Measurements from ENCODE around the gene NRIP1.

DNA sequence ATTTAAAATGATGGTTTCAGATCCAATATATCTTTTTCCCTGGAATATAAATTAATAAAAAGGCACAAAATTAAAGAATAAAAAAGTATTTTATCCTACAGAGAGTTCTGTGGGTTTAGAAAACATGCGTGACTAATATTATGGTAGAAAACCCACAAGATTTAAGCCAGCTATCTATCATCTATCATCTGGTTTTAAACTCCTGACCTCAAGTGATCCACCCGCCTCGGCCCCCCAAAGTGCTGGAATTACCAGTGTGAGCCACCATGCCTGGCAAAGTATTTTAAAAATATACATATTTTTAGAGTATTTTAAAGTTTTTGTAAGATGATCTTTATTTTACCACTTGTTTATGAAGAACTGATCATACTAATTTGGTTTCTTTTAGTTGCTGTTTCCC is 79.5 kb downstream of the NRIP1 start:
- TF ChIP-seq, protein P1, sequence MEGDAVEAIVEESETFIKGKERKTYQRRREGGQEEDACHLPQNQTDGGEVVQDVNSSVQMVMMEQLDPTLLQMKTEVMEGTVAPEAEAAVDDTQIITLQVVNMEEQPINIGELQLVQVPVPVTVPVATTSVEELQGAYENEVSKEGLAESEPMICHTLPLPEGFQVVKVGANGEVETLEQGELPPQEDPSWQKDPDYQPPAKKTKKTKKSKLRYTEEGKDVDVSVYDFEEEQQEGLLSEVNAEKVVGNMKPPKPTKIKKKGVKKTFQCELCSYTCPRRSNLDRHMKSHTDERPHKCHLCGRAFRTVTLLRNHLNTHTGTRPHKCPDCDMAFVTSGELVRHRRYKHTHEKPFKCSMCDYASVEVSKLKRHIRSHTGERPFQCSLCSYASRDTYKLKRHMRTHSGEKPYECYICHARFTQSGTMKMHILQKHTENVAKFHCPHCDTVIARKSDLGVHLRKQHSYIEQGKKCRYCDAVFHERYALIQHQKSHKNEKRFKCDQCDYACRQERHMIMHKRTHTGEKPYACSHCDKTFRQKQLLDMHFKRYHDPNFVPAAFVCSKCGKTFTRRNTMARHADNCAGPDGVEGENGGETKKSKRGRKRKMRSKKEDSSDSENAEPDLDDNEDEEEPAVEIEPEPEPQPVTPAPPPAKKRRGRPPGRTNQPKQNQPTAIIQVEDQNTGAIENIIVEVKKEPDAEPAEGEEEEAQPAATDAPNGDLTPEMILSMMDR (IDR thresholded peaks at IDR 0.05 in 8 of 11, conservative IDR thresholded peaks at IDR 0.05 in 3 of 11): no peak
- TF ChIP-seq POLR2A (IDR thresholded peaks at IDR 0.05) (no peak), POLR2AphosphoS5 (IDR thresholded peaks at IDR 0.05) (no peak)

All from spleen (tissue), 7 donors.